HG02678 (cell line): ENCODE measurements around the gene ST6GALNAC3.
"Not testable (repeated sequence)": the region's sequence is repeated elsewhere in the genome, so short reads cannot be mapped to it uniquely, and the experiment has no call there.

Source experiments
- ATAC-seq: cut with Tn5 transposase; IDR thresholded peaks from one replicate; pipeline ENCODE4 v1.9.1; 2021; ENCODE audit warnings: mild to moderate bottlenecking, moderate library complexity; ENCODE audit not compliant: unreplicated experiment

Gene ST6GALNAC3

DNA sequence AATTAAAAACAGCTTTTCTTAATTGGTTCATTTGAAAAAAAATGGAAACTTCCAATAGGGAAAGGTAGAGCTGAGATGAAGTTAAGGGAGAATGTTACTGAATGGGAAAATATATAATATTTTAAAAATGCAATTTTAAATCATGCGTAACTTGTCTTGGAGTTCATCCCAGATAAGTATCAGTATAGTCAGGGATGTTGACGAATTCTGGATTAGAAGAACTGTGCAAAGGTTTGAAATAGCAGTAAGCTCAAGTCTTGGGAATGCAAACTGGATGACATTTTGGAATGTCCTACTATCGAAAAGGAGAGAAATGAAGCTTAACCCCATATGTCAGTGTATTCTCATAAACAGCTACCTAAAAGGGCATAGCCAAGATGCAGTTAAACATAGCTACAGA lies 4.0 kb upstream of the ST6GALNAC3 start:
- no peak for ATAC-seq

DNA sequence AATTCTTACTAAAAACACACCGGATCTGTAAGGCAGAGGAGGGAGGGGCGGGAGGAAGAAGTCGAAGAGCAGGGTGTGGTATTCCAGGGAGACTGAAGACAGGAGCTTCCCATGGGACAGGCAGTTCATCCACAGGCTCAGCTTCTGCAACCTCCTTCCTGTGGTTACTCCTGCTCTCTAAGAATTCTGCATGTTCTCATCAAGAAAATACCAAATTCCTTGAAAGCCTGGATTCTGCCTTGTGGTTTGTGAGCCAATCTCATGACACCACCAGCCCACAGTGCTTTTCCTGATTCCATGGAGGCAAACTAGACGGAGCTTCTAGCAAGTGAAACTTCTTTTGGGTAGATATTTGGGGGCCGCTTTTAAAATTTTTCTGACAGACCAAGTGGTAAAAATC lies 1.1 kb upstream of the ST6GALNAC3 start:
- no peak for ATAC-seq

- ATAC-seq, result no peak
Measured at GRCh38 chr1:76075188-76075489, 593 bp downstream of the ST6GALNAC3 start.

GRCh38 chr1:76075877-76076276 lies 1.3 kb downstream of the ST6GALNAC3 start:
- ATAC-seq, result no peak

DNA sequence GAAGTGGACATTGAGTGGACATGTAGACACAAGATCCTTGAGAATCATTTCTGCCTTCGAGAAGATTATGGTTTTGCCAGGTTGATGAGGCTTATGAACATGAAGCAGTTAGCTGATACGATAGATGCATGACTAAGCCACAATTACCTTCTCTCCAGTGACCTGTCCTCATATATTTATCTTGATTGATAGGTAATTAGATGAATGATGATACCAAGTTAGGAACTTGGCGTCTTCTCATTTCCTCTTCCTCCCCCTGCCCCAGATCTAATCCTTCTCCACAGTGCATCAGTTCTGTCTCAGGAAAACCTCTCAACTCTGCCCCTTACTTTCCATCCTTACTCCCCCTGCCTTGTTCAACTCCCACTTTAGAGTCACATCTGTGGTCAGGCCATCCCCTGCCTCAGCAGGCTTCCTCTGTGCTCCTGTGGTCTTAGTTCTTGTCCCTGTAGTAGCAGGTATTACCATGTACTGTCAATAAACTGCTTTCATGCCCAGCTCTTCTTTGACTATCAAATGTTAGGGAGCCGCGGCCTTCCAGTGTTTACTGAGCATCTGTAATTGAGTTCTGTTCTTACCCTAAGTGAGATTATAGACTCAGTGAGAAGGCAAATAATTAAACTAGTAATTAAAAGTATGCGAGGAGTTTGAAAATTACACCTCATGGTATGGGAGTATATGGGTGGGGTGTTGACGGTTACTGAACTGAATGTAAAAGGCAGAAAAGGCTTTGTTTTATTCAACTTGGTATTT lies 5.1 kb downstream of the ST6GALNAC3 start:
- no peak for ATAC-seq

DNA sequence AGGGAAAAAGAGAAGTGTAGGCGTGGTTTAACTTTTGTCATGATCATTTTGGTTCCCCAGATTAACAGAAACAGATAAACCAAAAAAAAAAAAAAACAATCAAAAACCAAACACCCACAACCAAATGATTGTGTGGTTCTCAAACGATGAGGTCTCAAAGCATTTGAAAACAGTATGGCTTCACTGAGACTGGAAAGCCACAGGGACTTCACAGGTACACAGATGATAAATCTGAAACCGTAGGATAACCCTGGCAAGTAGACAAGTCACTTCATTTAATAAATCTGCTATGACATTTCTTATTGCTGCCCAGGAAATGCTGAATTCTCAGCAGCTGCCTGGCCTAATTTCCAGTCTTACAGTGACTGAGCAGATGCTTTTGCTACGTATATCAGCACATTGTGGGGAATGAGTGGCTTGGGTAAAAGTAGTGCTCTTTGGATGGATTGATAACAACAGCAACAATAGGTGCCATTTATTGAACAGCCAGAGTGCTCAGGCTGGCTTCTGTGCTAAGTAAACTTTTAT lies 6.1 kb downstream of the ST6GALNAC3 start:
- ATAC-seq, result no peak

DNA sequence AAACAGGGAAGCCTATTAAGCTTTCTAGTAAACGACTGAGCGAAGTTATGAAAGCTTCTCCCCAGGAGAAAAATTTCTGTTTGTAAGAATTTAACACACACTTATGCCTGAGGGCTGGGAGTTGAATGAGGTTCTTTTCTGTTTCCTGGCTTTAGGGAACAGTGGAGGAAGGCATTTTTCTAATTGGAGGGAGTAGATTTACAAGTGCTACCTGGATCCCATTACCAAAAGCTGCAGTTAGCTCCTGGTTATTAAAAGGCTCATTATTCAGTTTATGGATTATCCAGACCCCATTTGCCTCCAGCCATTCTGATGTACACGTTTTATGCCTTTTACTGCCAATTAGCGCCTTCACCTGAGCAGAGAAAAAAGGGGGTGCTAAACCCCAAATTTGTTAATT lies 7.5 kb downstream of the ST6GALNAC3 start:
- ATAC-seq, result no peak

- ATAC-seq, result no peak
Measured at GRCh38 chr1:76083189-76083588, 8.6 kb downstream of the ST6GALNAC3 start.

DNA sequence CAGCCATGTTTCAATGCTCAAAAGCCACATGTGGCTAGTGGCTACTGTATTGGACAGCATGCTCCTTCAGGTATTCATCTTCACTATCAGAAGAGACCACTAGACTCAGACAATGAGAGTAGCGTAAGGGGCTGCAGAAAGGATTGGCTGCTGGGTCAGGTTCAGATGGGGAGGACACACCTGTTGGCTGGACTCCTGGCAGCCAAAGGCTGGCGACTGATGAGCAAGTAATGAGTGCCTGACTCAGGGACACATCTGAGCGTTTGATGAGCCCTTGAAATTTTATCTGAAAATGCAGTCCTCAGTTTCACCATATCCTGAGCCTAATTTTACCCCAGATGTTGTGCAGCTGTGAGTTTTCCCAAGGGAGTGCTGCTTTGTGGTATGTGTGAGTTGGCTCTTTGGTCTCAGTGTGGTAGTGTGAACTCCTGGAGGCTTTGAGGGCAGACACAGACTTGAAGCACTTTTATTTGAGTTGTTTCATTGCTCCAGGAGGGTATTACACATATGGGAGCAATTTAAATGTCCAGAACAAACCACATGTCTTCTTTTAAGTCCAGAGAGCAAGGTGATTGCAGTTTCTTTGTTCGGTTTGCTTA lies 9.6 kb downstream of the ST6GALNAC3 start:
- no peak for ATAC-seq

DNA sequence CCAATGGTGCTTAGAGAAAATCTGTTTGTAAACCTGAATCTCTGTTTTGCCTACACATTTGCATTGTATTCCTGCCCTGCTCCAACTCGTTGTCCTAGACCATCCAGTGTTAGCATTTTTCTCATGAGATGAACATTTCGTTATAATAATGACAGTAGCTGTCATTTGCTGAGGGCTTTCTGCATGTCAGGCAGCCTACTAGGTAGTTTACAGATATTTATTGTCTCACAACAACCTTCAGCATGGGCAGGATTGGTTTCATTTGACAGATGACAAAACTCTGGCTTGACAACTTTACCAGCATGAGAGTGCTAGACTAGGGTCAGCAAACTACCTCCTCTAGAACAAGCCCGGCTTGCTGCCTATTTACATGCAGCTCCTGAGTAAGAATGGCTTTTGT lies 10.1 kb downstream of the ST6GALNAC3 start:
- no peak for ATAC-seq

GRCh38 chr1:76086109-76086508 lies 11.6 kb downstream of the ST6GALNAC3 start:
- ATAC-seq, result no peak

- no peak for ATAC-seq
Measured at GRCh38 chr1:76086597-76086996, 12.1 kb downstream of the ST6GALNAC3 start.

DNA sequence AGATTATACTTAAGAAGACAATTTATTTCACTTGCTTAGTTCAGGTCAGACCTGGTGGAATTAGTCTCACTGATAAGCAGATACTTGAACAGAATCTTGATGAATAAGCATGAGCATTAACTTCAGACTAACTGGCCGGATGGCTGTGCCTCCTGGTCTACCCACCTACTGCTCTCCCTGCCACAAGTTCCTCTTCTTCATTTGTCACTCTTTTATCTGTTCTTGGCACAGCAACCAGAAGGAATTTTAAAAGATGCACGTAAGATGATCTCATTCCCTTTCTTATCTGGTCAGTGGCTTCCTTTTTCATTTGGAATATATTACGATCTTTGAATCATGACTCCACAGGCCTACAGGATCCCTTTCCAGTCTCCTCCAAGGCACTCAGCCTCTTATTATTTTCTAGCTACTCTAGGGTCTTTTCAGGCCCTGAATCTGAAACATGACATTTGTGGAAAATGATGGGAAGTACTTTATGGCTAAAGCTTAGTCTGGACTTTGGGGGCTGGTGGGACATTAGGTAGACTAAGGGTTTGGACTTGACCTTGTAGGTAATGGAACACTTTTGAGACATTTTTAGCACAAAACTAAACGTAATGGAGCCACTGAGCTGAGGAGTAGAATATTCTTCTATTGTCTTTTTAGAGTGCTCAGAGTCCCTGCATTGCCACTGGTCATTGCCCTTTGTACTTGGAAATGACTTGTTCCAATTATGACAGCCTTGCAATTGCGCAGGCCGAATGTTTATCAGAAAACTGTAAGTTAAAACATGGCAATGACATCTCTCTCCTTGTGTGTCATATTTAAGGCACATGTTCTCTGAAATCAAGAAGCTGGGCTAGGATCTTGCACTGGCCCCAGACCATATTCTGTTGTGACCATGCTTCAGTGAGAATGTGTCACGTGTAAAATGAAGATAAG lies 16.0 kb downstream of the ST6GALNAC3 start:
- no peak for ATAC-seq

DNA sequence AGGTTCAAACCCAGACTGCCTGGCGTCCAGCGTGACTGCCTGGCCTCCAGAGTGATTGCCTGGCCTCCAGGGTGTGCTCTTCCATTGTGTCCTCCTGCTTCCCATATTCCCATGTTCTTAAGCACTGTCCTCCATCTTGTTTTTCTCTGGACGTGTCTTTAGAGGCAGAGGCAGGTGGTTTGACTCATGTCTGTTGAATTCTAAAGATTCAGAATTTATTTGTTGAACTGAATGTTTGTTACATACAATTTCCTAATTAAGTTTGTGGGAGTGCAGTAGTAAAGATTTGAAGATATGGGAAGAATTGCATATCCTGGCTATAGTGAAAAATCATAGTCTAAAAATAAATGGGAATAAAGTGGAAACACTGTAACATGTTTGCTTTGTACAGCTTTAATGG lies 18.3 kb downstream of the ST6GALNAC3 start:
- ATAC-seq, result no peak

GRCh38 chr1:76093522-76094312 lies 19.2 kb downstream of the ST6GALNAC3 start:
- no peak for ATAC-seq

GRCh38 chr1:76095802-76096201 lies 21.3 kb downstream of the ST6GALNAC3 start:
- no peak for ATAC-seq

DNA sequence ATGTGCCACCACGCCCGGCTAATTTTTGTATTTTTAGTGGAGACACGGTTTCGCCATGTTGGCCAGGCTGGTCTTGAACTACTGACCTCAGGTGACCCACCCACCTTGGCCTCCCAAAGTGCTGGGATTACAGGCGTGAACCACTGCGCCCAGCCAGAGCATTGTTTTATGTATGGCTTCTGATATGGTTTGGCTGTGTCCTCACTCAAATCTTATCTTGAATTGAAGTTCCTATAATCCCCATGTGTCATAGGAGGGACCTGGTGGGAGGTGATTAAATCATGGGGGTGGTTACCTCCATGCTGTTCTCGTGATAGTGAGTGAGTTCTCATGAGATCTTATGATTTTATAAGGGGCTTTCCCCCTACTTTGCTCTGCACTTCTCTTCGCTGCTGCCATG lies 22.5 kb downstream of the ST6GALNAC3 start:
- not testable (repeated sequence) for ATAC-seq

- ATAC-seq, result no peak
Measured at GRCh38 chr1:76098845-76099244, 24.3 kb downstream of the ST6GALNAC3 start.

GRCh38 chr1:76101548-76101947 lies 27.0 kb downstream of the ST6GALNAC3 start:
- ATAC-seq, result no peak

GRCh38 chr1:76102046-76102445 lies 27.5 kb downstream of the ST6GALNAC3 start:
- no peak for ATAC-seq

DNA sequence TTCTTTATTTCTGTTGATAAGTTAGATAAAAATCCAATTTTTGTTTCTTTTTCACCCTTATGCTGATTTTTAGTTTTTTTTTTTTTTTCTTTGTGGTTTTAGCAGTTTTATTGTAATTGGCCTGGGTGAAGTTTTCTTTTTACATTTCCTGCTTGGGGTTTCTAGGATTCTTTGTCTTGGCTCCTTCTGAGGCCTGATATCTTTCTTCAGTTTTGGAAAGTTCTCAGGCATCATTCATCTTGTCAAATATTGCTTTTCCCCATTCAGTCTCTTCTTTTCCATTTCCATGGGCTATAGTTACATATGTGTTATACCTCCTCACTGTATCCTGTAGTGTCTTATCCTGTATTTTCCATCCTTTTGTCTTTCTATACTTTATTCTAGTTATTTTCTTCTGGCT lies 28.5 kb downstream of the ST6GALNAC3 start:
- no peak for ATAC-seq
